GM21786 (cell line): ENCODE results near the gene NLRP12.
"Not testable (repeated sequence)": the region's sequence is repeated elsewhere in the genome, so short reads cannot be mapped to it uniquely, and the experiment has no call there.

Experiments
- ATAC-seq: cut with Tn5 transposase; IDR thresholded peaks from one replicate; pipeline ENCODE4 v1.9.1; 2021; ENCODE audit not compliant: unreplicated experiment

NLRP12 gene

GRCh38 chr19:53781332-53781731 is 42.8 kb downstream of the NLRP12 start:
- ATAC-seq: not testable (repeated sequence)

- ATAC-seq: no peak
These were observed 43.6 kb downstream of the NLRP12 start for GRCh38 chr19:53780506-53780905.

GRCh38 chr19:53775524-53775923 is 48.6 kb downstream of the NLRP12 start:
- ATAC-seq: no peak

GRCh38 chr19:53774491-53774890 is 49.6 kb downstream of the NLRP12 start:
- not testable (repeated sequence) for ATAC-seq

- no peak for ATAC-seq
These were observed 50.1 kb downstream of the NLRP12 start for GRCh38 chr19:53773999-53774398.

GRCh38 chr19:53772943-53773342 is 51.2 kb downstream of the NLRP12 start:
- no peak for ATAC-seq

GRCh38 chr19:53771144-53771543 is 53.0 kb downstream of the NLRP12 start:
- no peak for ATAC-seq

GRCh38 chr19:53769696-53770309 is 54.3 kb downstream of the NLRP12 start:
- ATAC-seq: not testable (repeated sequence)

- ATAC-seq: no peak
These were observed 55.7 kb downstream of the NLRP12 start for GRCh38 chr19:53768401-53768800.

- ATAC-seq: not testable (repeated sequence)
These were observed 65.1 kb downstream of the NLRP12 start for GRCh38 chr19:53758991-53759390.
